GM19193 (cell line): ENCODE measurements around the gene SH2D3A.

ENCODE experiments used
- POLR2A ChIP-seq: IDR thresholded peaks from 4 replicates; pipeline ENCODE4 v1.6.1; 2011; ENCODE audit not compliant: insufficient read depth, insufficient read length; ENCODE audit errors: extremely low read depth

Gene SH2D3A

GRCh38 chr19:6736169-6736916 lies 30.9 kb downstream of the SH2D3A start:
- TF ChIP-seq POLR2A = peak; percentile 56

GRCh38 chr19:6735181-6735911 lies 31.9 kb downstream of the SH2D3A start:
- TF ChIP-seq POLR2A = no peak

GRCh38 chr19:6734096-6734696 lies 33.0 kb downstream of the SH2D3A start:
- TF ChIP-seq POLR2A = no peak

GRCh38 chr19:6733338-6734095 lies 33.7 kb downstream of the SH2D3A start:
- TF ChIP-seq POLR2A = no peak

- TF ChIP-seq POLR2A = no peak
Measured at GRCh38 chr19:6732803-6733337, 34.4 kb downstream of the SH2D3A start.

GRCh38 chr19:6731822-6732221 lies 35.4 kb downstream of the SH2D3A start:
- TF ChIP-seq POLR2A = no peak

GRCh38 chr19:6730941-6731670 lies 36.1 kb downstream of the SH2D3A start:
- TF ChIP-seq POLR2A = no peak

GRCh38 chr19:6730153-6730804 lies 37.0 kb downstream of the SH2D3A start:
- no peak for TF ChIP-seq POLR2A

DNA sequence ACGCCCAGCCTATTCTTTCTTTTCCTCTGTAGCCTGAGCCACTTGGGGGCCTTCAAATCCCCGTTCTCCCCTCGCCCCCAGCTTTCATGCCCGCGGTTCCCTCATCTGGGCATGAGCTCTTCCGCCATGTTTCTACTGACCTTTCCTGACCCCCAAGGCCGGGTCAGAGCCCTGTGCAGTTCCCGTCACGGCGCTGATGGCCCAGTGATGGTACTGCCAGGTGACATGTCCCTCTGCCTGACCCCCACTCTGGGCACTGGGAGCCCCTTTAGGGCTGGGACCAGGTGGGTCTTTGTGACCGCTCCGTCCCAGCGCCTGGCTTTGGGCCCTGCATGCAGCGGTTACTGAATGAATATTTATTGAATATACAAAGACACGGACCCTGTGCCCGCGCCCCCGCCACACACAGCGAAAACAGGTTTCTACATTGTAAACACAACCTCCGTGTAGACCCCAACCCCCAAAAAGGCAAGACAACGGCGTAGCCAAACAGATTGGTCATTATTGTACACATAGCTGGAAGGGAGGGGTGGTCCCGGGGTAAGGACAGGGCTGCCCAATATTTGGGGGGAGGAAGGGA lies 37.6 kb downstream of the SH2D3A start:
- no peak for TF ChIP-seq POLR2A

- no peak for TF ChIP-seq POLR2A
Measured at GRCh38 chr19:6728346-6728745, 38.9 kb downstream of the SH2D3A start.

- no peak for TF ChIP-seq POLR2A
Measured at GRCh38 chr19:6725513-6726231, 41.6 kb downstream of the SH2D3A start.

DNA sequence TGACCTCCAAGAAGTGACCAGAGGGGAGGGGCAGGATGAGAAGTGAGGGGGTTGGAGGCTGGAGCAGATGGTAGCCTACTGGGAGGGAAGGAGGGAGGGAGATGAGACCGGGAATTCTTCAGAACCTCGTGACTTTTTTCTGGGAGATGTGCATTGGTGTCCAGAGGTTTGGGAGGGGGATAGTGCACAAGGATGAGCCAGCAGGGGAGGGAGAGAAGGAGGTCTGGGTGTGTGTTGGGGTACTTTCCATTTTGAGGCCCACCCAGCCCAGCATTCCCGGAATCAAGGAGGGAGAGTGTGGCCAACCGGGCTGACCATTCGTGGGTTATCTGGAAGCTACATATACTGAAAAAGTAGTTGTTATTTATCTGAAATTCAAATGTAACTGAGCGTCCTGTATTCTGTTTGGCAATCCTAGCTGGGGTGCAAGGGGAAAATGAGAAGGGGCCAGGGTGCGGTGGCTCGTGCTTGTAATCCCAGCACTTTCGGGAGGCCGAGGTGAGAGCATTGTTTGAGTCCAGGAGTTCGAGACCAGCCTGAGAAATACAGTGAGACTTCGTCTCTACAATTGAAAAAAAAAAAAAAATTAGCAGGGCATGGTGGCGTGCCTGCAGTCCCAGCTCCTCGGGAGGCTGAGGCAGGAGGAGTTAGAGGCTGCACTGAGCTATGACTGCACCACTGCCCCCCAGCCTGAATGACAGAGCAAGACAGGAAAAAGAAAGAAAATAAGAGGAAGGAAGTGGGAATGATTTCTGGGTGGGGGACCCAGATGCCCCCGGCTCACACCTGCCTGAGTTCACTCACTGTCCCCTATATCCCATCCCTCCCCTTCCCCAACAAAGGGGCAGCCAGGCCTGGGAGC lies 42.4 kb downstream of the SH2D3A start:
- no peak for TF ChIP-seq POLR2A
